Choroid plexus epithelial cell (primary cell): ENCODE results near the gene RASA2.

ENCODE experiments used
- DNase-seq: peaks from one replicate; pipeline ENCODE4 v3.0.0-alpha.2; 2010; ENCODE audit warnings: low read depth
- H3K4me3 ChIP-seq: 2 replicates; pipeline ENCODE4 v1.5.1; 2011; ENCODE audit warnings: low read depth, mild to moderate bottlenecking, control low read depth, low read length, moderate library complexity
- TF ChIP-seq, protein P1 (sequence below): conservative IDR thresholded peaks from 2 replicates; pipeline ENCODE4 v1.5.1; 2011; ENCODE audit warnings: low read depth, mild to moderate bottlenecking, control low read depth, inconsistent platforms, low read length, moderate library complexity

Gene RASA2

DNA sequence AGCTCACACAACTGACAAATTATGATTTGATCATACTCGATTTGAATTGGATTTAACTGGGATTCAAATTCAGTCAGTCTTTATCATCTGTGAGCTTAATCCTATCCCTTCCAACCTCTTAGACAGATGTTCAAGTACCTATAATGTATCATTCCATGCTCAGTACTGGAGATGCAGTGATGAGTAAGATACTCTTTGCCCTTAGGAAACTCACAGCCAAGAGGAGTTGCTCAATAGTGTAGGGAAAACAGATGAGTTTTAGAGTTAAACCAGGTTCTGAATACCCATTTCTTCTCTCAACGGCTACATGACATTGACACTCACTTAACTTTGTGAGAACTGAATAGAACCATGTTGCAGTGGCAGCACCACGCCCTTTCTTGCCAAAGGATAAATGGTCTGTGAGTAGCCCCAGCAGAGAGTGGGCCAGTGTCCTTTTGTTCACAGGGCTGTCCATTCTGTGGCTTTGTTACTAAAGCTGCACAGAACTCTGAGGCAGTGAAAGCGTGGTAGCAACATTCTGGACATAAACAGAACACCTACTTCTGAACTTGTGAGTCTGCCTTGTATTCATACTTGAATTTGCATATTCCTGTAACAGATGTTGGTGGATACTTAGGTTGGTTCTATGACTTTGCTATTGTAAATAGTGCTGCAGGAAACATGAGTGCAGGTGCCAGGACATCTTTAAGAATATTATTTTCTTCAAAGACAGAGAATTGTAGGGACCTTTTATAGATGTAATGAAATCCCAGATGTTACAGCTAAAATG is 91.6 kb downstream of the RASA2 start:
- DNase-seq: peak; percentile 67
- no peak overlapping the region for H3K4me3 ChIP-seq
- TF ChIP-seq, protein P1, sequence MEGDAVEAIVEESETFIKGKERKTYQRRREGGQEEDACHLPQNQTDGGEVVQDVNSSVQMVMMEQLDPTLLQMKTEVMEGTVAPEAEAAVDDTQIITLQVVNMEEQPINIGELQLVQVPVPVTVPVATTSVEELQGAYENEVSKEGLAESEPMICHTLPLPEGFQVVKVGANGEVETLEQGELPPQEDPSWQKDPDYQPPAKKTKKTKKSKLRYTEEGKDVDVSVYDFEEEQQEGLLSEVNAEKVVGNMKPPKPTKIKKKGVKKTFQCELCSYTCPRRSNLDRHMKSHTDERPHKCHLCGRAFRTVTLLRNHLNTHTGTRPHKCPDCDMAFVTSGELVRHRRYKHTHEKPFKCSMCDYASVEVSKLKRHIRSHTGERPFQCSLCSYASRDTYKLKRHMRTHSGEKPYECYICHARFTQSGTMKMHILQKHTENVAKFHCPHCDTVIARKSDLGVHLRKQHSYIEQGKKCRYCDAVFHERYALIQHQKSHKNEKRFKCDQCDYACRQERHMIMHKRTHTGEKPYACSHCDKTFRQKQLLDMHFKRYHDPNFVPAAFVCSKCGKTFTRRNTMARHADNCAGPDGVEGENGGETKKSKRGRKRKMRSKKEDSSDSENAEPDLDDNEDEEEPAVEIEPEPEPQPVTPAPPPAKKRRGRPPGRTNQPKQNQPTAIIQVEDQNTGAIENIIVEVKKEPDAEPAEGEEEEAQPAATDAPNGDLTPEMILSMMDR: no peak

DNA sequence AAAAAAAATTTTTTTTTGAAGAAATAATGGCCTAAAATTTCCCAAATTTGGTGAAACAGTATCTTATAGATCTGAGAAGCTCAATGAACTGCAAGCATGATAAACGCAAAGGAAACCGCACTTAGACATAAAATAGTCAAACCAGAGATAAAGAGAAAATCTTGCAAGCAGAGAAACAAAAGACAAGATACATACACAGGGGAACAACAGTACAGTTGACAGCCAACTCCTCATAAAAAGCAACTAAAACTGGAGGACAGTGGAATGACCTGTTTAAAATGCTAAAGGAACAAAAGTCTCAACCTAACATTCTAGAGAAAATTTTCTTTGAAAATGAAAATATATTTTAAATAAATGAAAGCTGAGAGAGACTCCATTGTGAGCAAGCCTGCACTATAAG is 107.5 kb downstream of the RASA2 start:
- H3K4me3 ChIP-seq: no peak overlapping the region
- DNase-seq: no peak
- TF ChIP-seq, protein P1: no peak

DNA sequence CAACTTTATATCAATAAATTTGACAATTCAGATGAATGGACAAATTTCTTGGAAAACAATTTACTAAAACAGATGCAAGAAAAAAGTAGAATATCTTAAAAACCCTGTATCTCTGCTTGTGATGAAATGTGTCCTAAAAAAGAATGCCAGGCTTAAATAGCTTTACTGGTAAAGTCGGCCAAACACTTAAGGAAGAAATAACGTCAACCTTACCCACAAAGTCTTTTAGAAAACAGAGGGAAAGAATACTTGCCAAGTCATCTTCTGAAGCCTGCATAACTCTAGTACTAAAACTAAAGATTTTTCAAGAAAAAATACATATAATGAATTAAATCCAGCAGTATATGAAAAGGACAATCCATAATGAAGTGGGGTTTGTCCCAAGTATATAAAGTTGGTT is 111.1 kb downstream of the RASA2 start:
- TF ChIP-seq, protein P1: no peak
- H3K4me3 ChIP-seq: no peak overlapping the region
- no peak for DNase-seq

DNA sequence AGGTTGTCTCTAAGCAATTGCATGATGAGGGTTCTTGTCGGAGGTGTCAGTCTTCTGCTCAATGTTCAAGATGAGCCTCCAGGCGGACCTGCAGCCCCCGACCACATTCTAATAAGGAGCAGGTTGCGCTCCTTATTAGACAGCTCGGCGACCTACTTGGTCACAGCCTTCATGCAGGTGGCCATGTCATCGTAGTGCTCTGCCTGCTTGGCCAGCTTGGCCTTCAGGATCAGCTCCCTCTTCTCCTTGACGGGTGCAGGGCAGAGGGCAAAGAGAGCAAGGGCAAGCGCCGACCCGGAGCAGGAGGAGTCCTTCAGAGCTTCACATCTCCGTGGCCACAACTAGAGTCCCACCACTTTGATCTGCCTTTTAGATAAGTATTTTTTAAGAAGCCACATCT is 113.5 kb downstream of the RASA2 start:
- no peak overlapping the region for H3K4me3 ChIP-seq
- DNase-seq: no peak
- TF ChIP-seq, protein P1: no peak

DNA sequence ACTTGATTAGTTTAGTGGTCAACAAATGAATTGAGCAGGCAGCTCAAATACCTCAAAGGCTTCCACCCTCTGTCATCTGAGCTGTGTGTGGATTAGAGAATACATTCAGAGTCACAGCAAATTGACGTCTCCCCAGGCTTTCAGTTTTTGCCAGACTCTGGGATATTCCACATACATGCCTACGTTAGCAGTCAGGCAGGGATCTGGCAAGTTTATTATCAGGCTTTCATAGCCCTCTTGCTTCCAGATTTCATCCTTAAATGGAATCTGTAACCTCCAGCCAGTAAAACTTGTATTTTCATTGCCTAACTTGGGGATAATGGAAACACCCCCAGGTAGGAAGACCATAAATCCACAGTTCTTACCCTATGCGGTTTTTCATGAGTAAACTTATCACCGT is 115.9 kb downstream of the RASA2 start:
- TF ChIP-seq, protein P1: no peak

DNA sequence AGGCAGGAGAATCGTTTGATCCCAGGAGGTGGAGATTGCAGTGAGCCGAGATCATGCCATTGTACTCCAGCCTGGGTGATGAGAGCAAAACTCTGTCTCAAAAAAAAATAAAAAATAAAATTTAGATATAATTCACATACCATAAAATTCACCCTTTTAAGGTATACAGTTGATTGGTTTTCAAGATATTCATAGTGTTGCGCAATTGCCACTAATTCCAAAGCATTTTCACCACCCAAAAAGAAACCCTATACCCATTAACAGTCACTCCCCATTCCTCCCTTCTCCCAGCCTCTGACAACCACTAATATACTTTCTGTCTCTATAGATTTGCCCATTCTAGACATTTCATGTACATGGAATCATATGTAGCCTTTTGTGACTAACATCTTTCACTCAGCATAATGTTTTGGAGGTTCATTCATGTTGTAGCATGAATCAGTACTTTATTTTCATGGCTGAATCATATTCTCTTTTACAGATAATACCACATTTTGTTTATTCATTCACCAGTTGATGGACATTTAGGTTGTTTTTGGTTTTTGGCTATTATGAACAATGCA is 116.7 kb downstream of the RASA2 start:
- TF ChIP-seq, protein P1: no peak
- no peak for DNase-seq
- no peak overlapping the region for H3K4me3 ChIP-seq

More for the DNA sequence above, 115.9 kb downstream of the RASA2 start:
- no peak for DNase-seq
- H3K4me3 ChIP-seq: no peak overlapping the region

DNA sequence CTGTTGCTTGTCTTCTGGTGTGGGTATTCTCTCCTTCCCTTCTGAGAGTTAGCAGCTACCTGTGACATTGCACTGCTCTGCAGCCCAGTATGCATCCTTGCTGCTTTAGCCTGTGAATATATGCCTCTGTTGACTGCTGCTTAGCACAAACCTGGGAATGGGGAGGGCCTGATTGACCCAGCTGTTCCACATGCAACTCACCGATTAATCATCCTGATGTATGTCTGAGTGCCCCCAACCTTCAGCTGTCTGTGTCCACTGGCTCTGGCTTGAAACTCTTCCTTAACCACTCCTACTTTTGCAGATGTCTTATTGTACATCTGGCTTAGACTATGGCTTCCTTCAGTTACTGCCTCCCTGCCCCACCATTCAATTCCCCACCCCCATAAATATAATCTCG is 119.1 kb downstream of the RASA2 start:
- no peak for DNase-seq
- TF ChIP-seq, protein P1: no peak

More for the DNA sequence above, 119.1 kb downstream of the RASA2 start:
- H3K4me3 ChIP-seq: no peak overlapping the region
